BE2C (cell line): ENCODE results near the gene LYRM2.

Experiments
- DNase-seq: peaks from one replicate; pipeline ENCODE4 v3.0.0-alpha.2; 2020
- H3K27me3 ChIP-seq: fragments of 250-450 bp; sonication (Bioruptor Pico); 2 replicates; pipeline ENCODE4 v1.5.1; 2020; ENCODE audit warnings: mild to moderate bottlenecking
- H3K36me3 ChIP-seq: fragments of 250-450 bp; sonication (Bioruptor Pico); 2 replicates; pipeline ENCODE4 v1.5.1; 2020; ENCODE audit warnings: mild to moderate bottlenecking
- H3K4me1 ChIP-seq: fragments of 250-450 bp; sonication (Bioruptor Pico); 2 replicates; pipeline ENCODE4 v1.5.1; 2020
- H3K4me3 ChIP-seq: 2 replicates; pipeline ENCODE4 v1.5.1; 2011; ENCODE audit warnings: low read depth, low read length
- H3K9me3 ChIP-seq: fragments of 250-450 bp; sonication (Bioruptor Pico); 2 replicates; pipeline ENCODE4 v1.5.1; 2020
- CTCF ChIP-seq: IDR thresholded peaks from 2 replicates; pipeline ENCODE4 v1.5.1; 2012; ENCODE audit warnings: mild to moderate bottlenecking, low read depth, low read length

LYRM2 gene

DNA sequence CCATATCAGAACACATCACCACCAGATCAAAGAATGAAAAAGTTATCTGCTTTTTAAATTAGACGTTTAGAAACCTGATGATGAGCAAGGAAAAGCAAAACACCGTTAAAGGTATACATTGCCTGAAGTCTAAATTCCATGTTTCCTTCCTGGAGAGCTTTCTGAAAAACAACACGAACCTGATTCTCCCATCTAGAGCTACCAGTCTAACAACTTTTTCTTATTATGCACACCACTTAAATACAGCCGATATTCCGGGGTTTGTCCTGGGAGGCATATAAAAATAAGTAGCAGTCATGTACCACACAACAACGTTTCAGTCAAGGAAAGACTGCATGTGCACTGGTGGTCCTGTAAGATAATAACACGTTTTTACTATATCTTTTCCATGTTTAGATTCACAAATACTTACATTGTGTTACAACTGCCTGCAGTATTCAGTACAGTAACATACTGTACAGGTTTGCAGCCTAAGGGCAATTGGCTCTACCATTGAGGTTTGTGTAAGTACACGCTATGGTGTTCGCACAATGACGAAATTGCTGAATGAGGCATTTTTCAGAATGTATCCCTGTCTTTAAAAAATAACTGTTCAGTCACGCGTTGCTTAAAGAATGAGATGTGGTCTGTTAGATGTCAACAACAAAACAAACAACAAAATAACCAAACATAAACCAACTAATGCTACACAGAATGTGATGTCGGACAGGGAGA is 19.1 kb upstream of the LYRM2 start:
- Histone ChIP-seq H3K4me3 (no peak overlapping the region), H3K36me3 (peaks cover 99% of the 10 kb centered on the region)
- DNase-seq = no peak

DNA sequence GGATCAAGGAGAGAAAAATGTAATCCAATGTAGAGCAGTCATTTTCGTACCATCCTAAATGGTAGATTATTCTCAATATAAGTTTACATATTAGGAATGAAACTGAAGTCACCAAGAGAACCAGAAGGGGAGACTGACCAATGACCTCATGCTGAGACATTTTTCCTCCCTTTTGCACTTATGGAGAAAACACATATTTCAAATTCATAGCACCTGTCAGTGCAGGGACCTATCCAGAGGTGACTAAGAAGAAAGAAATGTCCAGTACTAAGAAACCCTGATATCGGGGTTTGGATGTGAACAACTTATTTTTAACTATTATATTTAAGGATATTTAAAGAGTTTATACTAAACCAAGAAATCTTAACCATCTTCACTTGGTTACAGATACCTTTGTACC is 16.6 kb upstream of the LYRM2 start:
- no peak for TF ChIP-seq CTCF
- Histone ChIP-seq H3K4me3 (no peak overlapping the region), H3K9me3 (no peaks in the 10 kb centered on the region), H3K27me3 (no peaks in the 10 kb centered on the region), H3K4me1 (no peaks in the 10 kb centered on the region; the same call in 1 of the 2 replicates), H3K36me3 (peaks cover 95% of the 10 kb centered on the region)
- no peak for DNase-seq

More for the DNA sequence above, 19.1 kb upstream of the LYRM2 start:
- no peak for TF ChIP-seq CTCF
- Histone ChIP-seq H3K9me3 (no peaks in the 10 kb centered on the region), H3K27me3 (no peaks in the 10 kb centered on the region), H3K4me1 (no peaks in the 10 kb centered on the region; the same call in 1 of the 2 replicates)

GRCh38 chr6:89650579-89650978 is 12.0 kb upstream of the LYRM2 start:
- DNase-seq = no peak
- Histone ChIP-seq H3K9me3 (no peaks in the 10 kb centered on the region), H3K4me1 (no peaks in the 10 kb centered on the region; the same call in 1 of the 2 replicates), H3K36me3 (peaks cover 93% of the 10 kb centered on the region), H3K27me3 (no peaks in the 10 kb centered on the region), H3K4me3 (no peak overlapping the region)
- no peak for TF ChIP-seq CTCF

DNA sequence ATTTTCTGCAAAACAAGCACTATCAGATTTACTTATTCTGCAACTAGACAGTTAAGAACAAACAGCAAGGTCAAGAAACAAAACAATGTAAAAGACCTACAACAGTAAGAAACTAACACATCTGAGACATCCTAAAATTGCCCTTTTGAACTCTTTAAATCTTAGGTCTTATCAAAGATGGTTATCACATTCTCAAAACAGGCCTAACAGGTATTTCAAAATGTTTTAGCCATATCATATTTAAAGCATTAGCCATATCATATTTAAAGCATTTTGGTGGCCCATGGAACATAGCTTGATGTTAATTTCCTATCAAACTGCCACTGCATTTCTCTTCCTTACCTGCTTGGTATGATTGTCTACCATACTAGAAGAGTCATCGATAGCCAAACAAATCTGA is 11.1 kb upstream of the LYRM2 start:
- TF ChIP-seq CTCF = no peak
- no peaks in the 10 kb centered on the region for H3K9me3 ChIP-seq
- H3K4me3 ChIP-seq = no peak overlapping the region
- H3K27me3 ChIP-seq = no peaks in the 10 kb centered on the region
- H3K36me3 ChIP-seq = peaks cover 93% of the 10 kb centered on the region
- no peaks in the 10 kb centered on the region; the same call in 1 of the 2 replicates for H3K4me1 ChIP-seq
- DNase-seq = no peak

GRCh38 chr6:89644864-89645263 is 6.3 kb upstream of the LYRM2 start:
- H3K27me3 ChIP-seq = no peaks in the 10 kb centered on the region
- no peaks in the 10 kb centered on the region for H3K4me1 ChIP-seq
- no peak for DNase-seq
- peaks cover 80% of the 10 kb centered on the region for H3K36me3 ChIP-seq
- no peak for TF ChIP-seq CTCF
- H3K9me3 ChIP-seq = no peaks in the 10 kb centered on the region
- no peak overlapping the region for H3K4me3 ChIP-seq

DNA sequence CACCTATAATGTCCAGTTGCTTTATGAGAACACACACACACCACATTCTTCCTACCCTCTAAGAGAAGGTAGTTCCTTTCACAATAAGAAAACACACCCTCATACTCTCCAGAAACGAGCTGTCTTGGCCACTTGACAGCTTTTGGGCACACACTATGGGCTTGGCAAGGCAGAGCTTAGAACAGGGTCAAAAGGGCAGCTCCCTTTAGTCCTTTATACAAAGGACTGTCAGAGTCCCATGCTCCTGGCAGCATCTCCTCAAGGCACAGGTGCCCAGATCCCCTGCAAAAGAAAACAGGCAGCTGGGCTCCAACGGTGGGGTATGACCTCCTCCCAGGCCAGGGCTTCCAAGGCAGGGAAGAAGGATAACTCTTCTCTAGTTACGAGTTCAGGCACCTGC is 4.9 kb upstream of the LYRM2 start:
- Histone ChIP-seq H3K27me3 (no peaks in the 10 kb centered on the region), H3K9me3 (no peaks in the 10 kb centered on the region), H3K4me3 (no peak overlapping the region), H3K36me3 (peaks cover 70% of the 10 kb centered on the region), H3K4me1 (no peaks in the 10 kb centered on the region; the same call in 1 of the 2 replicates)
- TF ChIP-seq CTCF = no peak
- no peak for DNase-seq
